ENCODE data around the gene RDM1.

RDM1 gene

GRCh38 chr17:35907691-35908090, 22.9 kb downstream of the RDM1 start:
- Histone ChIP-seq H3K27ac (ENCODE audit: low read depth, low read length) (no peak overlapping the region), H3F3A (ENCODE audit: insufficient read depth) (no peaks in the 10 kb centered on the region), H3K36me3 (ENCODE audit: low read length) (no peaks in the 10 kb centered on the region), H4K20me1 (ENCODE audit: low read depth, low read length) (no peaks in the 10 kb centered on the region), H3K9me3 (ENCODE audit: insufficient read depth, low read length) (no peaks in the 10 kb centered on the region), H3K9me2 (replicated peaks; ENCODE audit: insufficient read depth, low read length) (no peaks in the 10 kb centered on the region), H3K4me3 (ENCODE audit: insufficient read depth, low read length, poor library complexity, severe bottlenecking) (no peak overlapping the region), H2AFZ (ENCODE audit: low read depth, low read length, severe bottlenecking) (no peak overlapping the region), H3K4me2 (ENCODE audit: low read depth, low read length, poor library complexity, severe bottlenecking) (no peak overlapping the region), H3K9ac (ENCODE audit: low read length) (no peak overlapping the region), H3K79me2 (ENCODE audit: insufficient read depth, low read length) (no peaks in the 10 kb centered on the region), H3K27me3 (ENCODE audit: low read length) (no peaks in the 10 kb centered on the region)
- TF ChIP-seq CTCF (IDR thresholded peaks at IDR 0.05; ENCODE audit: insufficient read depth, low read length, poor library complexity, severe bottlenecking) (no peak), EZH2phosphoT487 (conservative IDR thresholded peaks at IDR 0.05; ENCODE audit: low read length) (no peak)

- Histone ChIP-seq H3K27ac (ENCODE audit: low read depth, low read length) (no peak overlapping the region), H3K36me3 (ENCODE audit: low read length) (no peaks in the 10 kb centered on the region), H3K4me2 (ENCODE audit: low read depth, low read length, poor library complexity, severe bottlenecking) (no peak overlapping the region), H3K79me2 (ENCODE audit: insufficient read depth, low read length) (no peaks in the 10 kb centered on the region), H4K20me1 (ENCODE audit: low read depth, low read length) (no peaks in the 10 kb centered on the region), H3K9ac (ENCODE audit: low read length) (no peak overlapping the region), H3K9me2 (replicated peaks; ENCODE audit: insufficient read depth, low read length) (no peaks in the 10 kb centered on the region), H3K27me3 (ENCODE audit: low read length) (no peaks in the 10 kb centered on the region), H2AFZ (ENCODE audit: low read depth, low read length, severe bottlenecking) (no peak overlapping the region), H3F3A (ENCODE audit: insufficient read depth) (no peaks in the 10 kb centered on the region), H3K9me3 (ENCODE audit: insufficient read depth, low read length) (no peaks in the 10 kb centered on the region), H3K4me3 (ENCODE audit: insufficient read depth, low read length, poor library complexity, severe bottlenecking) (no peak overlapping the region)
- TF ChIP-seq EZH2phosphoT487 (conservative IDR thresholded peaks at IDR 0.05; ENCODE audit: low read length) (no peak), CTCF (IDR thresholded peaks at IDR 0.05; ENCODE audit: insufficient read depth, low read length, poor library complexity, severe bottlenecking) (no peak)
Measured at GRCh38 chr17:35906926-35907637, 23.5 kb downstream of the RDM1 start.

GRCh38 chr17:35906191-35906925, 24.2 kb downstream of the RDM1 start:
- no peaks in the 10 kb centered on the region for H3K9me2 ChIP-seq (replicated peaks; ENCODE audit: insufficient read depth, low read length)
- no peaks in the 10 kb centered on the region for H3F3A ChIP-seq (ENCODE audit: insufficient read depth)
- H3K27me3 ChIP-seq (ENCODE audit: low read length), result no peaks in the 10 kb centered on the region
- H2AFZ ChIP-seq (ENCODE audit: low read depth, low read length, severe bottlenecking), result no peak overlapping the region
- no peak overlapping the region for H3K4me2 ChIP-seq (ENCODE audit: low read depth, low read length, poor library complexity, severe bottlenecking)
- H3K27ac ChIP-seq (ENCODE audit: low read depth, low read length), result no peak overlapping the region
- TF ChIP-seq EZH2phosphoT487 (conservative IDR thresholded peaks at IDR 0.05; ENCODE audit: low read length) (no peak), CTCF (IDR thresholded peaks at IDR 0.05; ENCODE audit: insufficient read depth, low read length, poor library complexity, severe bottlenecking) (no peak)
- H4K20me1 ChIP-seq (ENCODE audit: low read depth, low read length), result no peaks in the 10 kb centered on the region
- no peak overlapping the region for H3K4me3 ChIP-seq (ENCODE audit: insufficient read depth, low read length, poor library complexity, severe bottlenecking)
- no peaks in the 10 kb centered on the region for H3K9me3 ChIP-seq (ENCODE audit: insufficient read depth, low read length)
- no peak overlapping the region for H3K9ac ChIP-seq (ENCODE audit: low read length)
- H3K79me2 ChIP-seq (ENCODE audit: insufficient read depth, low read length), result no peaks in the 10 kb centered on the region
- no peaks in the 10 kb centered on the region for H3K36me3 ChIP-seq (ENCODE audit: low read length)

Measured in SU-DHL-6 (cell line).